H1 (cell line): ENCODE results near the gene ST6GALNAC2. TPM values are rescaled to one million over a fixed set of nuclear protein-coding genes. Genes with fewer than 3 reads are reported as not detected.
A peak's percentile ranks its signal among the peaks of the same experiment; 100 is the strongest.

Source experiments
- CHD1 ChIP-seq: IDR thresholded peaks from 2 replicates; pipeline ENCODE4 v1.6.1; 2012; ENCODE audit warnings: low read depth, low read length, improper control_type of control experiment
- CTCF ChIP-seq, 3 experiments: IDR thresholded peaks; 1 replicate in 2 of 3; 2 replicates in 1 of 3; pipeline versions ENCODE4 v1.5.1 to v1.6.1; 2011; ENCODE audit warnings: low read length in 3 of 3, mild to moderate bottlenecking in 3 of 3, inconsistent platforms in 2 of 3, low read depth in 1 of 3, moderate library complexity in 1 of 3; ENCODE audit not compliant: insufficient read depth in 1 of 3; ENCODE audit errors: control extremely low read depth in 1 of 3
- E2F6 ChIP-seq: IDR thresholded peaks from 2 replicates; pipeline ENCODE4 v1.6.1; 2012; ENCODE audit warnings: inconsistent platforms
- EP300 ChIP-seq, 2 experiments: IDR thresholded peaks; 1 replicate in 1 of 2; 2 replicates in 1 of 2; pipeline ENCODE4 v1.6.1; 2011 to 2012; ENCODE audit warnings: low read depth in 2 of 2, low read length in 2 of 2, mild to moderate bottlenecking in 2 of 2, borderline replicate concordance in 1 of 2, inconsistent platforms in 1 of 2, moderate library complexity in 1 of 2
- HDAC6 ChIP-seq: IDR thresholded peaks from one replicate; pipeline ENCODE4 v1.7.1; 2012; ENCODE audit warnings: low read depth, mild to moderate bottlenecking, inconsistent platforms, low read length, moderate library complexity
- KDM4A ChIP-seq: IDR thresholded peaks from one replicate; pipeline ENCODE4 v1.7.1; 2012; ENCODE audit warnings: low read depth, mild to moderate bottlenecking, moderate library complexity, low read length, inconsistent platforms; ENCODE audit not compliant: severe bottlenecking
- NRF1 ChIP-seq: IDR thresholded peaks from 2 replicates; pipeline ENCODE4 v1.6.1; 2011; ENCODE audit warnings: mild to moderate bottlenecking, low read depth, low read length, improper control_type of control experiment
- POU5F1 ChIP-seq: IDR thresholded peaks from 2 replicates; pipeline ENCODE4 v1.6.1; 2011; ENCODE audit warnings: low read depth, mild to moderate bottlenecking, low read length, moderate library complexity
- RNF2 ChIP-seq: fragments of 200-900, 300-1000 bp; sonication (generic); IDR thresholded peaks from 2 replicates; pipeline ENCODE4 v1.7.1; 2016; ENCODE audit warnings: borderline replicate concordance, low read depth, mild to moderate bottlenecking, antibody characterized with exemption, low read length; ENCODE audit not compliant: poor library complexity, severe bottlenecking; ENCODE audit errors: missing control alignments
- SIN3A ChIP-seq, 2 experiments: IDR thresholded peaks in 1 of 2; conservative IDR thresholded peaks in 1 of 2; 2 replicates each; pipeline ENCODE4 v1.6.1; 2011 to 2012; ENCODE audit warnings: low read length in 2 of 2, improper control_type of control experiment in 1 of 2, low read depth in 1 of 2, mild to moderate bottlenecking in 1 of 2
- SP2 ChIP-seq: IDR thresholded peaks from 2 replicates; pipeline ENCODE4 v1.6.1; 2012; ENCODE audit warnings: mild to moderate bottlenecking, low read length, inconsistent platforms
- SRF ChIP-seq: IDR thresholded peaks from 2 replicates; pipeline ENCODE4 v1.6.1; 2011; ENCODE audit warnings: mild to moderate bottlenecking, low read depth, low read length, moderate library complexity
- TAF1 ChIP-seq: IDR thresholded peaks from 2 replicates; pipeline ENCODE4 v1.6.1; 2011; ENCODE audit warnings: mild to moderate bottlenecking, low read depth, low read length
- TEAD4 ChIP-seq: IDR thresholded peaks from 2 replicates; pipeline ENCODE4 v1.6.1; 2012; ENCODE audit warnings: low read depth, low read length, inconsistent platforms, mixed read lengths
- polyA plus RNA-seq, 7 experiments: library from polyadenylated mRNA; depleted of rRNA in 3 of 7; stranded (reverse) in 5 of 7; unstranded in 2 of 7; fragments of >200 nt in 5 of 7; fragments of 200-250 nt in 2 of 7; gene quantifications; 1 replicate in 5 of 7; 2 replicates in 1 of 7; 4 replicates in 1 of 7; pipeline versions ENCODE4 v1.2.1 to v1.2.3, GENCODE V29; 2011 to 2013; ENCODE audit warnings: missing spikeins in 2 of 7, mixed read lengths in 2 of 7
- total RNA-seq: library from RNA; stranded (reverse); fragmentation: NEBNext Ultra II Directional; extraction: Animal tissue kit (Norgen Biotek cat#: 25700); gene quantifications from 2 replicates; pipeline ENCODE4 v1.2.1, GENCODE V29; 2021
- TF ChIP-seq, protein P1 (sequence below): IDR thresholded peaks from 2 replicates; pipeline ENCODE4 v1.6.1; 2011; ENCODE audit warnings: low read depth, mild to moderate bottlenecking, low read length; ENCODE audit not compliant: insufficient read depth

The ST6GALNAC2 gene
- total and polyA plus RNA-seq, 2 of the 8 experiments (the other 6 are each of a cell fraction or from before 2014, with no cell fraction given) = 0.09 TPM; not detected in 1

GRCh38 chr17:76540381-76541300 is 45.0 kb downstream of the ST6GALNAC2 start (continued):
- no peak for TF ChIP-seq TAF1
- no peak for TF ChIP-seq RNF2
- TF ChIP-seq SRF = no peak
- TF ChIP-seq SIN3A (conservative IDR thresholded peaks at IDR 0.05 in 1 of 2, IDR thresholded peaks at IDR 0.05 in 1 of 2; ENCODE audit: low read depth in 1 of 2, low read length in 2 of 2) = 0 out of 4 replicates have a peak, but pooled peaks of 1 of the 2 experiments have one; percentile 32
- no peak for TF ChIP-seq POU5F1
- TF ChIP-seq KDM4A = no peak
- TF ChIP-seq SP2 = no peak
- no peak for TF ChIP-seq EP300 (IDR thresholded peaks at IDR 0.05; ENCODE audit: borderline replicate concordance in 1 of 2, low read depth in 2 of 2, low read length in 2 of 2)
- peak; percentile 80 for TF ChIP-seq E2F6
- no peak for TF ChIP-seq HDAC6
- peak in 1 of 3 experiments; percentile 28; a peak in 1 of 4 replicates for TF ChIP-seq CTCF (IDR thresholded peaks at IDR 0.05; ENCODE audit: control extremely low read depth in 1 of 3, insufficient read depth in 1 of 3, low read depth in 1 of 3, low read length in 3 of 3)
- no peak for TF ChIP-seq NRF1
- TF ChIP-seq CHD1 = no peak
- TF ChIP-seq, protein P1, sequence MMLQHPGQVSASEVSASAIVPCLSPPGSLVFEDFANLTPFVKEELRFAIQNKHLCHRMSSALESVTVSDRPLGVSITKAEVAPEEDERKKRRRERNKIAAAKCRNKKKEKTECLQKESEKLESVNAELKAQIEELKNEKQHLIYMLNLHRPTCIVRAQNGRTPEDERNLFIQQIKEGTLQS = no peak
- TF ChIP-seq TEAD4 = no peak
